OCI-LY1 (cell line): ENCODE results near the gene CALHM1.
"Not testable (repeated sequence)": the region's sequence is repeated elsewhere in the genome, so short reads cannot be mapped to it uniquely, and the experiment has no call there.

Experiments used
- H2AFZ ChIP-seq: fragments of 200-600 bp; sonication (generic), shearing (Covaris generic); 2 replicates; pipeline ENCODE4 v1.6.0; 2014; ENCODE audit warnings: antibody characterized with exemption, mild to moderate bottlenecking, low read length
- H3F3A ChIP-seq: fragments of 200-600 bp; sonication (generic), shearing (Covaris generic); 2 replicates; pipeline ENCODE4 v1.6.0; 2014; ENCODE audit warnings: mild to moderate bottlenecking, antibody characterized with exemption, low read length, moderate library complexity; ENCODE audit not compliant: insufficient read depth
- H3K27ac ChIP-seq: fragments of 200-600 bp; sonication (generic); 2 replicates; pipeline ENCODE4 v1.5.1; 2014; ENCODE audit warnings: low read length, mixed run types, mild to moderate bottlenecking, low read depth; ENCODE audit not compliant: poor library complexity, severe bottlenecking
- H3K27me3 ChIP-seq: fragments of 200-600 bp; sonication (generic); 2 replicates; pipeline ENCODE4 v1.6.0; 2014; ENCODE audit warnings: antibody characterized with exemption, mild to moderate bottlenecking, low read length, moderate library complexity; ENCODE audit not compliant: insufficient read depth
- H3K36me3 ChIP-seq: fragments of 200-600 bp; sonication (generic); 2 replicates; pipeline ENCODE4 v1.6.1; 2014; ENCODE audit warnings: mild to moderate bottlenecking, antibody characterized with exemption, low read length, moderate library complexity, mixed read lengths; ENCODE audit not compliant: insufficient read depth
- H3K4me1 ChIP-seq: fragments of 200-600 bp; sonication (generic); 2 replicates; pipeline ENCODE4 v1.5.1; 2014; ENCODE audit warnings: mild to moderate bottlenecking, low read length, moderate library complexity; ENCODE audit not compliant: insufficient read depth, severe bottlenecking
- H3K4me2 ChIP-seq: fragments of 200-600 bp; sonication (generic), shearing (Covaris generic); 2 replicates; pipeline ENCODE4 v1.6.1; 2014; ENCODE audit warnings: low read length
- H3K4me3 ChIP-seq: fragments of 200-600 bp; sonication (generic); 2 replicates; pipeline ENCODE4 v1.5.1; 2014; ENCODE audit warnings: low read length, low read depth, mild to moderate bottlenecking, mixed read lengths; ENCODE audit not compliant: poor library complexity, severe bottlenecking
- H3K79me2 ChIP-seq: fragments of 200-600 bp; shearing (Covaris generic); 2 replicates; pipeline ENCODE4 v1.6.1; 2016; ENCODE audit warnings: mixed run types, low read length, mixed read lengths; ENCODE audit not compliant: insufficient read depth
- H3K9ac ChIP-seq: fragments of 200-600 bp; sonication (generic), shearing (Covaris generic); 2 replicates; pipeline ENCODE4 v1.6.1; 2014; ENCODE audit warnings: mild to moderate bottlenecking, low read length, mixed read lengths
- H3K9me2 ChIP-seq: fragments of 200-600 bp; sonication (generic), shearing (Covaris generic); 2 replicates; pipeline ENCODE4 v1.6.1; 2014; ENCODE audit warnings: low read depth, mild to moderate bottlenecking, low read length, mixed read lengths
- H3K9me3 ChIP-seq: fragments of 200-600 bp; shearing (Covaris generic); 2 replicates; pipeline ENCODE4 v1.6.1; 2014; ENCODE audit warnings: low read length, mixed read lengths
- H4K20me1 ChIP-seq: fragments of 200-600 bp; sonication (generic), shearing (Covaris generic); 2 replicates; pipeline ENCODE4 v1.6.0; 2016; ENCODE audit warnings: mild to moderate bottlenecking, low read length; ENCODE audit not compliant: insufficient read depth
- CTCF ChIP-seq: fragments of 200-600 bp; sonication (generic), shearing (Covaris generic); IDR thresholded peaks from 2 replicates; pipeline ENCODE4 v1.5.1; 2017; ENCODE audit warnings: mild to moderate bottlenecking, antibody characterized with exemption, low read length, moderate library complexity, mixed read lengths
- EZH2 ChIP-seq: fragments of 200-600 bp; sonication (generic), shearing (Covaris generic); IDR thresholded peaks from 2 replicates; pipeline ENCODE4 v1.8.0; 2017; ENCODE audit warnings: borderline replicate concordance, mixed run types, mild to moderate bottlenecking, antibody characterized with exemption, low read length, moderate library complexity, mixed read lengths

The CALHM1 gene

GRCh38 chr10:103423748-103424147 lies 35.0 kb downstream of the CALHM1 start:
- no peak overlapping the region for H2AFZ ChIP-seq
- no peaks in the 10 kb centered on the region for H4K20me1 ChIP-seq
- H3K9me2 ChIP-seq: no peaks in the 10 kb centered on the region
- no peaks in the 10 kb centered on the region for H3K4me1 ChIP-seq
- no peak overlapping the region for H3K9ac ChIP-seq
- H3K4me3 ChIP-seq: no peak overlapping the region
- no peak overlapping the region for H3K4me2 ChIP-seq
- no peak overlapping the region for H3K27ac ChIP-seq
- no peaks in the 10 kb centered on the region for H3K27me3 ChIP-seq
- no peak for TF ChIP-seq CTCF
- no peak for TF ChIP-seq EZH2
- H3K9me3 ChIP-seq: no peaks in the 10 kb centered on the region
- no peaks in the 10 kb centered on the region for H3F3A ChIP-seq
- peaks cover 91% of the 10 kb centered on the region for H3K36me3 ChIP-seq
- no peaks in the 10 kb centered on the region for H3K79me2 ChIP-seq

GRCh38 chr10:103419101-103419500 lies 39.6 kb downstream of the CALHM1 start:
- H3K36me3 ChIP-seq: peaks cover 92% of the 10 kb centered on the region
- no peaks in the 10 kb centered on the region for H3K9me2 ChIP-seq
- no peaks in the 10 kb centered on the region for H3F3A ChIP-seq
- no peak for TF ChIP-seq CTCF
- no peaks in the 10 kb centered on the region for H3K4me1 ChIP-seq
- no peak overlapping the region for H3K4me3 ChIP-seq
- H4K20me1 ChIP-seq: no peaks in the 10 kb centered on the region
- H3K79me2 ChIP-seq: no peaks in the 10 kb centered on the region
- no peak overlapping the region for H2AFZ ChIP-seq
- H3K27ac ChIP-seq: no peak overlapping the region
- H3K9me3 ChIP-seq: no peaks in the 10 kb centered on the region
- H3K9ac ChIP-seq: no peak overlapping the region
- H3K27me3 ChIP-seq: no peaks in the 10 kb centered on the region
- H3K4me2 ChIP-seq: no peak overlapping the region

GRCh38 chr10:103417601-103418000 lies 41.1 kb downstream of the CALHM1 start:
- Histone ChIP-seq H3F3A (no peaks in the 10 kb centered on the region), H3K27me3 (no peaks in the 10 kb centered on the region), H3K79me2 (no peaks in the 10 kb centered on the region), H3K27ac (no peak overlapping the region), H3K36me3 (peaks cover 92% of the 10 kb centered on the region), H3K4me1 (no peaks in the 10 kb centered on the region), H3K9ac (no peak overlapping the region), H3K4me2 (no peak overlapping the region), H4K20me1 (no peaks in the 10 kb centered on the region), H3K9me2 (no peaks in the 10 kb centered on the region), H2AFZ (no peak overlapping the region), H3K4me3 (no peak overlapping the region), H3K9me3 (no peaks in the 10 kb centered on the region)
- TF ChIP-seq EZH2 (no peak), CTCF (no peak)

GRCh38 chr10:103417148-103417469 lies 41.6 kb downstream of the CALHM1 start:
- H3F3A ChIP-seq, H3K4me1 ChIP-seq, H4K20me1 ChIP-seq, H3K4me3 ChIP-seq, H3K27me3 ChIP-seq, H3K9me2 ChIP-seq, H3K79me2 ChIP-seq, H3K9me3 ChIP-seq, H3K9ac ChIP-seq, H2AFZ ChIP-seq, H3K4me2 ChIP-seq, H3K27ac ChIP-seq: not testable (repeated sequence)
- peaks cover 88% of the 10 kb centered on the region for H3K36me3 ChIP-seq
